ENCODE results near the gene KLHL22. TPM values are rescaled to one million over a fixed set of nuclear protein-coding genes. Genes with fewer than 3 reads are reported as not detected.
A peak's percentile ranks its signal among the peaks of the same experiment; 100 is the strongest.
"Not testable (repeated sequence)": the region's sequence is repeated elsewhere in the genome, so short reads cannot be mapped to it uniquely, and the experiment has no call there.

Gene KLHL22, protein sequence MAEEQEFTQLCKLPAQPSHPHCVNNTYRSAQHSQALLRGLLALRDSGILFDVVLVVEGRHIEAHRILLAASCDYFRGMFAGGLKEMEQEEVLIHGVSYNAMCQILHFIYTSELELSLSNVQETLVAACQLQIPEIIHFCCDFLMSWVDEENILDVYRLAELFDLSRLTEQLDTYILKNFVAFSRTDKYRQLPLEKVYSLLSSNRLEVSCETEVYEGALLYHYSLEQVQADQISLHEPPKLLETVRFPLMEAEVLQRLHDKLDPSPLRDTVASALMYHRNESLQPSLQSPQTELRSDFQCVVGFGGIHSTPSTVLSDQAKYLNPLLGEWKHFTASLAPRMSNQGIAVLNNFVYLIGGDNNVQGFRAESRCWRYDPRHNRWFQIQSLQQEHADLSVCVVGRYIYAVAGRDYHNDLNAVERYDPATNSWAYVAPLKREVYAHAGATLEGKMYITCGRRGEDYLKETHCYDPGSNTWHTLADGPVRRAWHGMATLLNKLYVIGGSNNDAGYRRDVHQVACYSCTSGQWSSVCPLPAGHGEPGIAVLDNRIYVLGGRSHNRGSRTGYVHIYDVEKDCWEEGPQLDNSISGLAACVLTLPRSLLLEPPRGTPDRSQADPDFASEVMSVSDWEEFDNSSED
- 24.9 TPM for total RNA-seq
- long read RNA-seq, transcript KLHL22-201 (7 exons, 2,616 nt): major isoform, 31 of 76 reads
- long read RNA-seq, partial matches to known transcripts: 28 of 76 reads
- long read RNA-seq, other reads (novel, unspliced or antisense): 17 of 76 reads

DNA sequence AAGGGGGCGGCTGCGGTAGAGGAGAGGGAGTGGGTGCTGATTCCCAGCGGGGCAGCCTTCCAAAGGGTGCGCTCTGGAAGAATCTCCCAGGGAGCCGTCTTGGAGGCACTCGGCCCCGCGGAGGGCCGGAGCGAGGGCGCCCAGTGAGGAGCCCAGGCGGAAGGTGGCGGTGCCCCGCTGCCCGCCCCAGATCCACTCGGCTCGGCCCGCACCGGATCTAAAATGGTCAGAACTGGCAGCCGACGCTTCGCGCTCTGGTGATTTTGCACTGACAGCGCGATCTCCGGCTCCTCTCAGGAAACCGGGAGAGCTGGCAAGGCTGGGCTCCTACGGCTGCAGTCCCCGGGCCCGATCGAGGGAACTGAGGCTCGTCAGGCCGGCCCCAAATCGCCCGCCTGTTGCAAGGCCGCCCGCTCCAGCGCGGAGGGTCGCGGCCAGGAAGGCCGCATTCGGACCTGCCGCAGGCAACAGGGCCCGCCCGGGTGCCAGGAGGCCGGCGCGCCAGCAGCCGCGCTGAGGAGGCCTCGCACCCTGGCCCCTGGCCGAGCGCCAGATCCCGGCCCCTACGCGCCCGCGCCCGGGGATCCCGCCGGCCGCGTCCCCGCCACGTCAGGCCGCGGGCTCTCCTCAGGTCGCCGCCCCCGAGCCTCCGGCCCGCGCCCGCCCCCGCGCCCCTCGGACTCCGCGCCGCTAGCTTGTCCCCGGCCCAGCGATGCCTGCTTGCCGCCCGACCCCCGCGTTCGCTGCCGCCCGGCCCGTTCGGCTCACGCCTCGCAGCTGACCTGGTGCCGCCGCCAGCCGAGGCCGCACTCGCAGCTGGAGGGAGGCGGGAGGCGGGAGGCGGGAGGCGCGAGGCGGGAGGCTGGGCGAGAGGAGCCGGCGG lies at the start of gene KLHL22:
Gene KLHL22 (minus strand): TSS at position 818 of the 883 bp plus-strand sequence. CDS start 6,584 bp downstream, outside the sequence.
- peak; percentile 90 for DNase-seq (ENCODE audit: low spot score)

DNA sequence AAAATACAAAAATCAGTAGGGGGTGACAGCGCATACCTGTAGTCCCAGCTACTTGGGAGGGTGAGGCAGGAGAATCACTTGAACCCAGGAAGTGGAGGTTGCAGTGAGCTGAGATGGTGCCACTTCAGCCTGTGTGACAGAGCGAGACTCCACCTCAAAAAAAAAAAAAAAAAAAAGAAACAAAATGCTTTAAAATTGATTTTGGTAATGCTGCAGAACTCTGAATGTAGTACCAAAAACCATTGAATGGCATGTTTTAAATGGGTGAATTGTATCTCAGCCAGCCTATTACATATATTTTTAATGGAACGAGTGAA lies 49.7 kb upstream of the KLHL22 start:
- not testable (repeated sequence) for DNase-seq (ENCODE audit: low spot score)

DNA sequence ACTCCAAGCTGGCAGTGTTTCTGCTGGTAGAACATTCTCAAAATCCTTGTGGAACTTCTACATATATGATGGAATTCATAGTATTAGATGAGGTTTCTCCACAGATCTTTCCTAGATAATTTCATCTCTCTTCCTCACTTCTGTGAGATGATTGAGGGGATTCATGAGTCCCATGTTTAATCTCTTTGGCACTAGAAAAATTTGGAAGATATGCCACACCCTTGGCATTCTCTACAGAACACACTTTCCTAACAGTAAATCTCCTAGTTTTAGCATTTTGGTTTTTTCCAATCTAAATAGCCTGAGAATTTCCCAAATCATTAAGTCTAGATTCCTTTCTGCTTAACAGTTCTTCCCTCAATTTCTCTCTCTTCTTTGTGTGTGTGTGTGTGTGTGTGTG lies 47.1 kb upstream of the KLHL22 start:
- no peak for DNase-seq (ENCODE audit: low spot score)

DNA sequence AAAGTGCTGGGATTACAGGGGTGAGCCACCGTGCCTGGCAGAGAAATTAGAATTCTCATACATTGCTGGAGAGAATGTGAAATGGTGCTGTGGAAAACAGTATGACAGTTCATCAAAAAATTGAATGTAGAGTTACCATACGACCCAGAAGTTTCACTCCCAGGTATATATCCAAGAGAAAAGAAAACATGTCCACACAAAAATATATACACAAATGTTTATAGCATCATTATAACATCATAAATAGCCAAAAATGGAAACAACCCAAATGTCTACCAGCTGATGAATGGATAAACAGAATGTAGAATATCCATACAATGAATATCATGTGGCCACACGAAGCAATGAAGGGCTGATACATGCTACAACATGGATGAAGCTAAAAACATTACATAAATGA lies 46.5 kb upstream of the KLHL22 start:
- no peak for DNase-seq (ENCODE audit: low spot score)

DNA sequence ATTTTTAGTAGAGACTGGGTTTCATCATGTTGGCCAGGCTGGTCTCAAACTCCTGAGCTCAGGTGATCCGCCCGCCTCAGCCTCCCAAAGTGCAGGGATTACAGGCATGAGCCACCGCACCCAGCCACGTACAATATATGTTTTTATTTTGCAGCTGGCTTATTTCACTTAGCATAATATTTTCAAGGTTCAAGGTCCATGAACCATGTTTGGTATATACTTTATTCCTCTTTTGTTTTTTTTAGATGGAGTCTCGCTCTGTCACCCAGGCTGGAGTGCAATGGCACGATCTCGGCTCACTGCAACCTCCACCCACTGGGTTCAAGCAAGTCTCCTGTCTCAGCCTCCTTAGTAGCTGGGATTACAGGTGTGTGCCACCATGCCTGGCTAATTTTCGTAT lies 43.3 kb upstream of the KLHL22 start:
- DNase-seq (ENCODE audit: low spot score): not testable (repeated sequence)

DNA sequence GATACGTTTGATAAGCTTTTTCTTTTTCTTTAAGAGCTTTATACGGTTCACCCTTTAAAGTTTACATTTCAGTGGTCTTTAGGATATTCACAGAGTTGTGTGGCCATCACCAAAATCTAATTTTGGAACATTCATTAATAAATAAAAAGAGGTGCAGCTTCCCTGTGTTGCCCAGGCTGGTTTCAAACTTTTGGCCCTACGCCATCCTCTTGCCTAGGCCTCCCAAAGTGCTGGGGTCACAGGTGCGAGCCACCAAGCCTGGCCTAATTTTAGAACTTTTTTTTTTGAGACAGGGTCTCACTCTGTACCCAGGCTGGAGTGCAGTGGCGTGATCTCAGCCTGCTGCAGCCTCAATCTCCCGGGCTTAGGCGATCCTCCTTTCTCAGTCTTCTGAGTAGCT lies 42.4 kb upstream of the KLHL22 start:
- no peak for DNase-seq (ENCODE audit: low spot score)

DNA sequence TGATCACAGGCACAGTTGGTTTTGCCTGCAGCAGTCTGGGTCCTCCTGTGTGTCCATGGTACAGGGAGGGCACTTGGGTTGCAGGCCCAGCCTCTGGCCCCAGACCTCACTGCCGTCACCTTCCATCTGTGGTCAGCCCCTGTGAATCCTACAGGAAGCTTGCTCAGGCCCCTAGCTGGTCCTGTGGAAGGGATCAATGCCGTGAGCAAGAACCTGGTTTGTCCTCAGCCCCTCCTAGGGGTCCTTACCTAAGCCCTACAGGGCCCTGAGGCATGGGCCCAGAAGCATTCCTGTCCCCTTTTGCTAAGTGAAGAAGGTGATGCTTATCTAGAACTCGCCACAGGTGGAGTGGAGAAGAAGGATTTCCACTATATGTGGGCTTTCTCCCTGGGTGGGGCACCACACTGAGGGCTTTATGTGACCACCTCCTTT lies 41.7 kb upstream of the KLHL22 start:
- no peak for DNase-seq (ENCODE audit: low spot score)

DNA sequence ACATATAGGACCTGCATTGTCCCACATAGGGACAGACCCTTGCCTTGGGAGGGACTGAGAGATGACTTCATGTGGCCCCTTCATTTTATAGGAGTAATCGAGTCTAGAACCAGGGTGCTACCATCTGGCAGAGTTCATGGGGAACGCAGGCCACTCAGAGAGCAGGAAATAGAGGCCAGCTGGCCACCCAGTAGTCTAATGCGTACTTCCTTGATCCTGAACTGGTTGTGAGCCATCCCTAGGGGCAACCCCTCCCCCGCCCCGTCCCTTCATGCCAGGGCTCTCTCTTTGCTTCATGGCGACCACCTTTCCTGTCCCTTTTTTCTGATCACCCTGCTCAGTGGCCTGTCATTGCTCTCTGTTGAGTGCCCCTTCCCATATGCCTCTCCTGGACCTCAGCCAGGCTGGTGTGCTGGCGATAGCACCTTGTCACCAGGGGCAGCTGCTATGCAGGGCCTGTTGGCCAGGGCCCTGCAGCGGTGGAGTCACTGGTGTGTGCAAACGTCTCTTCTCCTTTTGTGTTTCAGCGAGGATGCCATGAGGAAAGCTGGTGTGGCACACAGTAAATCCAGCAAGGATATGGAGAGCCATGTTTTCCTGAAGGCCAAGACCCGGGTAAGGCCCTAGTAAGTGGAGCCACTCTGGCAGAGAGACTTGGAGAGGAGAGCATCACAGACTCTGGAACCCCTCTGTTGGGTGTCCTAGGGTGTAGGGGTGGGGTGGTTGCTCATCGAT lies 41.2 kb upstream of the KLHL22 start:
- DNase-seq (ENCODE audit: low spot score): no peak

DNA sequence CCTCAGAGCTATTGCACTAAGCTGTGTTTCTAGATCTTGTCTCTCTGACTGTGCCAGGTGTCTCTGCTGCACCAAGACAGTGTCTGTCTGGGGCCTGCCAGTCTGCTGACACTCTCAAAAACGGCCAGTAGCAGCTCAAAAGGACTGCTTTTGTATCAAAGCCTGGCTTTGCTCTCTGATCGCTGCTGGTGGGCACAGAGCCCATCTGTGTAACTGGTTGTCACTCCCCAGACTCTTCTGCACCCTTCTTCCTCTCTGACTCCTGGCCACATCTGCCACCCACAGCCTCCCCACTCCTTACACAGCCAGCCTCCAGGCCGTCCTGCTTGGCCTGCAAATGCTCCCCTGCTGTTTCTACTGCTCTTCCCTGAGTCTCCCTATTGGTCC lies 38.3 kb upstream of the KLHL22 start:
- no peak for DNase-seq (ENCODE audit: low spot score)

DNA sequence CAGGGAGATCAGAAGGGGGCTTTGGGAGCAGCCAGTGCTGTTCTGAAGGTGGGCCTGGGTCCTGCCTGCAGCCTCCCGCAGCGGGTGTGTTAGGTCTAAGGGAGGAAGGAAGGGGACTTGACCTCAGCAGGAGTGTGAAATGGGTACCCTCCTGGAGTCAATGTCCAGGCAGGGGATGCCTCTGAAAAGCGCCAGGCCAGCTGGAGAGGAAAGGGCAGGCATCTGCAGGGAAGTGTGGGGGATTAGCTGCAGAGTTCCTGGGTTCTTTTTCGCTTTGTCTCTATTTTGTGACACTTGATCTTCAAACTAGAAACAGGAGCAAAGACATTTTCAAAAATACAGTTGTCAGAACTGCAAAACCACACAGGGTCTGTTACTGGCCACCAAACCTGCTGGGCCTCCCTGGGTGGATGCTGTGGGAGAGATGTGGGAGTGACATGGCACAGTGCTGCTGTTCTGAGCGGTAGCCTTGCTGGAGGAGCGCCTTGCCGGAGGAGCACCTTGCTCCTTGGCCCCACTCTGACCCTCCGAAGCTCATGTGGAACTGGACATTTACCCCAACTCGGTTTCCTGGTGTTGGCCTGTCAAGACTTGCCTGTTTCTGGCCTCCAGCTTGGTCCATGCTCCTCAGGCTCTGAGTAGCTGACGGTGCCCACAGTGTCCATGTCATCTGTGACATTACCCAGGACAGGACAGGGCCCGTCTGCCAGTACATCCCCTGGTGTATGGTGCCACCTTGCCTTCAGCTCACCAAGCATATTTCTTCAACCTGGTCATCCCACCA lies 37.7 kb upstream of the KLHL22 start:
- no peak for DNase-seq (ENCODE audit: low spot score)

DNA sequence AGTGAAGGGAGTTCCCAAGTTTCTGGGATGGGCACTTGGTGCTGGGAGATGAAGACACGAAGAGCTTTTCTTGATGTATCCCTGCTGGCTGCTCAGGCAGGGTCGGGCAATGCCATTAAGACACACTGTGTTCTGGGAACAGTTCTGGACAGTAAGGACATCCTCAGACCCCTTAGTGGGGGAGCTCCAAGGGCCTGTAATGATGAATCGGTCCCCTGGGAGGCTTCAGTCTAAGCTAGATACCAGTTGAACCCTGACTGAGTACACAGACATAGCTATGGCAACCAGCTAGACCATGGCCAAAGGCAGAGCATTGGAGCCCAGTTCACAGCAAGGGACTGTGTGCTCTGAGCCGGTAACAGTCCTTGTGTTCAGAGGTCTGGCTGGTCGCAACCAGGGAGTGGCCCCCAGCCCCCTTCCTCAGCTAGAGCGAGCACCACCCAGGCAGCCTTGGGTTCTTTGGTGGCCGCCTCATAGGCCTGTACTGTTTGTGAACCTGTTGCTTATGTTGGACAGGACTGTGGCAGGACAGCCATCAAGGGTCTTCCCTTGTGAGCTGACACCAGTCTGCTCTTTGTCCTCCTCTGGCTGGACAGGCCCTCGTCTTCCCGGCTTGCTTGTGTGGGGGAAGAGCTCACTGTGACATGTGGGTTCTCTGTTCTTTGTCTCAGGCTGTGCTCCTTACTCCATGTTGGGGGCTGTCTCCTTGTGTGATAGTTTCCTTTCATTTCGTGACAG lies 36.8 kb upstream of the KLHL22 start:
- DNase-seq (ENCODE audit: low spot score): no peak

DNA sequence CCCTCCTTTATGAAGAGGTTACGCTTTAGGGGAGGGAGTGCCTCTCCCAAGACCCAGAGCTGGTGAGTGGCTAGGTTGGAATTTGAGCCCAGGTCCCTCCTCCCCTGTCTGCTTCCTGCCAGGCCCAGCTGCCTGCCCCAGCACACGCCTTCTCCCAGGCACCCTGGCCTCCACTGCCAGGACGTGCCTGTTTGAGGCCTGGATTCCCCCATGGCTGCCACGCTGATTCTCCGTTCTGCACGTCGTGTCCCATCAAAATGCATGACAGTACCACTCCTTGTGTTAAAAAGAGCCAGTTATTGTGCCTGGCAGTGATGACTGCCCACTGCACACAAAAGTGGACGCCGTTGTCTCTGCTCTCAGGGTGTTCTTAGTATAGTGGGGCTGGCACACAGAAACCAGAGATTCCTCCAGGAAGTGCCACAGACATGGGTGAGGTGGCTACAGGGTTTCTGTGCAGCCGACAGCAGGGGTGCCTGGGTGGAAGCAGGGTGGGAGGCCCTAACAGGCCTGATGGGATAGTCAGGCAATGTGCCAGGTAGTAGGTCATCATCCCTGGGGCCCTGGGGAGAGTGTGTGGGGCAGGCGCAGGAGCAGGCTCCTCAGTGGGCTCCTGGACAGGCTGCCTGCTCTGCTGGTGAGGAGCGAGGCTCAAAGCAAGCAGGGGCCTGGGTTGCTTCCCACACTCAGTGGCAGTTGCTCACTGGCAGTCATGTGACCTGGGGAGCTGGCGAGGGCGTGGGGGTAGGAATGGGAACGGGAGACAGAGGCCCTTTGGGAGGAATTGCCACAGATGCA lies 36.0 kb upstream of the KLHL22 start:
- DNase-seq (ENCODE audit: low spot score): no peak

DNA sequence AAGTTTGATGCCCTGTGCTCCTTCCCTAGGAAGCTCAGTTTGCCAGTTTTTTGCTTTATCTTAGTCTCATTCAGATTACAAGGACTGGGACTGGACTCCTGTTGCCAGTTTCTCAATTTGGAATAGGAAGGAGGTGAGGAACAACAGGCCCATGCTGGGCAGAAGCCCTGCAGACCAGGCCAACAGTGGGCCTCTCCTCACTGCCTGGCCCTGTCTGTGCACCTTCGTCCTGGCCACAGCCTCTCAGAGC lies 35.5 kb upstream of the KLHL22 start:
- no peak for DNase-seq (ENCODE audit: low spot score)

DNA sequence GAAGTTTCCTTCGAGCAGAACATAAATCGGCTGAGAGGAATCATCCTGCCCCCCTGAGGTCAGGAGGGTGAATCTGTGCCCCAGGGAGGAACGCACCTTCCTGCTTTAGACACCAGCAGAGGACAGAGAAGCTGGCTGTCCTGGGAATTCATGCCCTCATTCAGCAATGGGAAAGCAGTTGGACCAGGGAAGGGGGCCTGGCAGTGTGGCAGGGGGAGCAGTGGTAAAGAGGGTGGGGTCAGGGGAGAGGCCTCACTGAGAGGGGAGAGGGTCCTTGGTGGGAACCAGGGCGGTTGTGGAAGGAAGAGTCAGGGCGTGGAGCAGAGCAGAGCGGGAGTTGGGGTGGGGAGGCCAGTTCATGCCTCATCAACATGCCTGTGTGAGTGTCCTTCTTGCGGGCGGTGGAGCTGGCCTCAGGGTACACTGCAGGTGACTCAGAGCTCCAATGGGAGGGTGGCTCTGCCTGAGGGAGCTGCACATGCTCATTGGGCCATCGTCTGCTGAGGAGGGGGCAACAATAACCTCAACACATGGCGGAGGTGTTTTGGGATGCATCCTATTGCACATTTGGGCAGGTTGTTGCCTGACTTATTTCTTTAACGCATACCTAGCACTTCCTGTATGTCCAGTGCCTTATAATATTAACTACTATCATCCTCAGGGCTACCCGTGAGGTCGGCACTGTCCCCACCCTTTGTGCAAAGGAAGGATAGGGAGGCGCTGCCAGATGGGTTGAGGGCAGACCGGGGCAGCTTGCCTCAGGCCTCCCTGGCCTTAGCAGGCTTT lies 35.0 kb upstream of the KLHL22 start:
- no peak for DNase-seq (ENCODE audit: low spot score)

DNA sequence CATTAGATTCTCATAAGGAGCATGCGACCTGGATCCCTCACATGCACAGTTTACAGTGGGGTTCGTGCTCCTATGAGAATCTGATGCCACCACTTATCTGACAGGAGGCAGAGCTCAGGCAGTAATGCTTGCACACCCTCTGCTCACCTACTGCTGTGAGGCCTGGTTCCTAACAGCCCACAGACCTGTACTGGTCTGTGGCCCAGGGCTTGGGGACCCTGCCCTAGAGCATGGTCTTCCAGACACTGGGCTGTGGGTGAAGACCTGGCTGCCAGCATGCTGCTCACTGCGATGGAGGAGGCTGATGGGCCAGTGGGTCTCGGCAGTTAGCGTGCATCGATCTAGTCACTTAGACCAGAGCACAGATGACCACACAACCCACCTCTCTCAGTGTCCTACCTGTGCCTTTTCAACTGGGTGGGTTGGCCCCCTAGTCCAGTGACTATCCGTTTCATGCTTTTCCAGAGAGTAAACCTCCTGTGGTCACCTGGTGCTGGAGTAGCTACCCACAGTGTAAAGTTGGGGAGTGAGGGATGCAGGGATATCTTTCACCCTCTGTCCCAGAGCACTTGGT lies 32.9 kb upstream of the KLHL22 start:
- no peak for DNase-seq (ENCODE audit: low spot score)

DNA sequence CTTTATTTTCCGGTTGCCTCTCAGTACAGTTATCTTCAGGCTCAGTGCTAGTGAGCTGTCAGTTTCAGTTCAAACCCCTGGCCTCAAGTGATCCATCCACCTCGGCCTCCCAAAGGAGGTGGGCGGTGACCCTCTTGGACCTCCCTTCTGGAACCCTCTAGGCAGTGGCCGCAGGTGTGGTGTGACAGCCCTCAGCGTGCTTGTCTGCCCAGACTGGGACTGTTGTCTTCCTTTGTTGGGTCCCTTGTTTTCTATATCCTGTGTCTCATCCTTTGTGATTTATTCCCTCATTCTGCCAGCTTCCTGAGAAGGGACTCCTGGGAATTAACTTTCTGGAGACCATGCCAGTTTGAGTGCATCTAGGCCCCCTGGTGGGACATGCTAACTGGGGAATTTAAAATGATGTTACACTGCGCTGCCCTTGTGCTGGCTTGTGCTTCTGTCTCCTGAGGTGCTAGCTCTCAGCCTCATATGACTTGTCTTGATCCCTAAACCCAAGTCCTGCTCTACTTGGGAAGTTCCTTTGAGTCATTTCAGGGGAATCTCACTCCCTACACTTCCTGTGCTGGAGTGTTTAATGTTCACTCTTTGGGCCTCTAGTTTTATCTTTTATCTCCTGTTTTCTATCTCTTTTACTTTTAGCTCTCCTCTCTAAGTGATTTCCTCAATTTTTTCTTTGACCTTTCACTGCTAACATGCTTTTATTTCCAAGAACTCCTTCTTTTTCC lies 31.2 kb upstream of the KLHL22 start:
- no peak for DNase-seq (ENCODE audit: low spot score)

DNA sequence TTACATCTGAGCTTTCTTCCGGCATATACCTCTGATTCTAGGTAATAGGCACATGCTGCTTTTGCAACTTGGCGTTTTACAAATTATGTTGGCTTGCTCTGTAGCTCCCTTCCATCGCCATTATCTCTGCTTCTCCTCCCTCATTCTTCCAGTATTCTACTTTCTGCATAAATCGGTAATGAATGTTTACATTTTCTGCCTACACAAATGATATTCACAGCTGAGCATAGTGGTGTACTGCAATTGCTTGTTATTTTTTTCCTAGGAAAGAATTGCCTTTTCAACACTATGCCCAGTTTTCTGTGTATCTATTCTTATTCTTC lies 30.7 kb upstream of the KLHL22 start:
- no peak for DNase-seq (ENCODE audit: low spot score)

Measured in mesenteric fat pad (tissue), 1 donor.